GM12891 (cell line): Measurements from ENCODE around the gene SAMD4B.

Experiments used
- PAX5 ChIP-seq: IDR thresholded peaks from 2 replicates; pipeline ENCODE4 v1.6.1; 2011; ENCODE audit warnings: low read length, moderate library complexity, mild to moderate bottlenecking; ENCODE audit not compliant: insufficient read depth, severe bottlenecking
- POLR2A ChIP-seq: IDR thresholded peaks from 2 replicates; pipeline ENCODE4 v1.6.1; 2011; ENCODE audit warnings: low read depth, low read length, control low read depth
- POLR2AphosphoS5 ChIP-seq: IDR thresholded peaks from 2 replicates; pipeline ENCODE4 v1.6.1; 2011; ENCODE audit warnings: low read depth, low read length, control low read depth
- POU2F2 ChIP-seq: IDR thresholded peaks from 2 replicates; pipeline ENCODE4 v1.6.1; 2011; ENCODE audit warnings: low read depth, mild to moderate bottlenecking, control low read depth, low read length, moderate library complexity
- SPI1 ChIP-seq: IDR thresholded peaks from 2 replicates; pipeline ENCODE4 v1.6.1; 2011; ENCODE audit warnings: low read depth, low read length, control low read depth
- TAF1 ChIP-seq: IDR thresholded peaks from 2 replicates; pipeline ENCODE4 v1.6.1; 2011; ENCODE audit warnings: low read depth, low read length, control low read depth

- TF ChIP-seq POLR2A, result no peak
- TF ChIP-seq PAX5, result no peak
- no peak for TF ChIP-seq TAF1
- no peak for TF ChIP-seq POLR2AphosphoS5
- no peak for TF ChIP-seq SPI1
- no peak for TF ChIP-seq POU2F2
Observed at GRCh38 chr19:39419003-39419402, 76.8 kb downstream of the SAMD4B start.
